Trophoblast cell (in vitro differentiated cells and primary cell): ENCODE results near the gene TNFRSF21.

ENCODE experiments used
- DNase-seq, 2 donors: peaks; one replicate each; pipeline ENCODE4 v3.0.0-alpha.2; 2016
- H2AFZ ChIP-seq: 2 replicates; pipeline ENCODE4 v1.6.1; 2013; ENCODE audit warnings: low read length, moderate library complexity, mild to moderate bottlenecking; ENCODE audit not compliant: insufficient read depth, poor library complexity
- H2AK5ac ChIP-seq: 2 replicates; pipeline ENCODE4 v1.6.1; 2013; ENCODE audit warnings: mild to moderate bottlenecking, low read length
- H2BK120ac ChIP-seq: 2 replicates; pipeline ENCODE4 v1.6.1; 2013; ENCODE audit warnings: low read length, mild to moderate bottlenecking, moderate library complexity; ENCODE audit not compliant: insufficient read depth, poor library complexity
- H2BK12ac ChIP-seq: 2 replicates; pipeline ENCODE4 v1.6.1; 2013; ENCODE audit warnings: mild to moderate bottlenecking, low read length, moderate library complexity
- H2BK5ac ChIP-seq: 2 replicates; pipeline ENCODE4 v1.6.1; 2013; ENCODE audit warnings: low read length, low read depth, moderate library complexity, mild to moderate bottlenecking; ENCODE audit not compliant: poor library complexity
- H3K14ac ChIP-seq: 2 replicates; pipeline ENCODE4 v1.6.1; 2013; ENCODE audit warnings: mild to moderate bottlenecking, low read length
- H3K18ac ChIP-seq: 2 replicates; pipeline ENCODE4 v1.6.1; 2013; ENCODE audit warnings: mild to moderate bottlenecking, low read length
- H3K23ac ChIP-seq: 2 replicates; pipeline ENCODE4 v1.6.1; 2013; ENCODE audit warnings: low read length
- H3K27ac ChIP-seq: 2 replicates; pipeline ENCODE4 v1.5.1; 2013; ENCODE audit warnings: low read depth, mild to moderate bottlenecking, inconsistent platforms, low read length, moderate library complexity
- H3K27me3 ChIP-seq: 2 replicates; pipeline ENCODE4 v1.6.1; 2013; ENCODE audit warnings: inconsistent platforms, mild to moderate bottlenecking, low read length, moderate library complexity; ENCODE audit not compliant: insufficient read depth
- H3K36me3 ChIP-seq, 2 experiments: 1 replicate in 1 of 2; 2 replicates in 1 of 2; pipeline ENCODE4 v1.6.1; 2013; ENCODE audit warnings: low read length in 2 of 2, mild to moderate bottlenecking in 2 of 2, moderate library complexity in 1 of 2; ENCODE audit not compliant: insufficient read depth in 2 of 2, control insufficient read depth in 1 of 2
- H3K4ac ChIP-seq: 2 replicates; pipeline ENCODE4 v1.6.1; 2013; ENCODE audit warnings: low read depth, mild to moderate bottlenecking, low read length, moderate library complexity
- H3K4me1 ChIP-seq, 2 experiments: 1 replicate in 1 of 2; 2 replicates in 1 of 2; pipeline ENCODE4 v1.6.1; 2013; ENCODE audit warnings: low read length in 2 of 2, mild to moderate bottlenecking in 2 of 2, moderate library complexity in 1 of 2; ENCODE audit not compliant: insufficient read depth in 2 of 2, control insufficient read depth in 1 of 2
- H3K4me2 ChIP-seq: 2 replicates; pipeline ENCODE4 v1.6.1; 2013; ENCODE audit warnings: inconsistent platforms, mild to moderate bottlenecking, low read length, moderate library complexity
- H3K4me3 ChIP-seq: 2 replicates; pipeline ENCODE4 v1.5.1; 2013; ENCODE audit warnings: mild to moderate bottlenecking, low read depth, low read length, inconsistent platforms
- H3K79me1 ChIP-seq: one replicate; pipeline ENCODE4 v1.6.1; 2013; ENCODE audit warnings: low read length
- H3K79me2 ChIP-seq: 2 replicates; pipeline ENCODE4 v1.6.1; 2013; ENCODE audit warnings: low read length, mild to moderate bottlenecking; ENCODE audit not compliant: control insufficient read depth, insufficient read depth, poor library complexity
- H3K9ac ChIP-seq: 2 replicates; pipeline ENCODE4 v1.6.1; 2013; ENCODE audit warnings: mild to moderate bottlenecking, low read length
- H3K9me3 ChIP-seq: 2 replicates; pipeline ENCODE4 v1.6.1; 2013; ENCODE audit warnings: low read depth, mild to moderate bottlenecking, control low read depth, inconsistent platforms, low read length; ENCODE audit not compliant: insufficient read depth
- H4K12ac ChIP-seq: 2 replicates; pipeline ENCODE4 v1.6.1; 2013; ENCODE audit warnings: low read depth, mild to moderate bottlenecking, low read length, moderate library complexity
- H4K8ac ChIP-seq: 2 replicates; pipeline ENCODE4 v1.6.1; 2013; ENCODE audit warnings: low read depth, mild to moderate bottlenecking, low read length, moderate library complexity
- H4K91ac ChIP-seq: one replicate; pipeline ENCODE4 v1.6.1; 2013; ENCODE audit warnings: low read depth, mild to moderate bottlenecking, low read length, moderate library complexity
- WGBS: extraction: QIAGEN DNeasy Blood & Tissue Kit; methylation state at CpG from one replicate; pipeline ENCODE4 v1.1.7; 2013; ENCODE audit warnings: missing lambda C conversion rate; ENCODE audit not compliant: insufficient read length, insufficient coverage; ENCODE audit errors: extremely low coverage; 5-methylcytosine and 5-hydroxymethylcytosine counted together

Gene TNFRSF21

DNA sequence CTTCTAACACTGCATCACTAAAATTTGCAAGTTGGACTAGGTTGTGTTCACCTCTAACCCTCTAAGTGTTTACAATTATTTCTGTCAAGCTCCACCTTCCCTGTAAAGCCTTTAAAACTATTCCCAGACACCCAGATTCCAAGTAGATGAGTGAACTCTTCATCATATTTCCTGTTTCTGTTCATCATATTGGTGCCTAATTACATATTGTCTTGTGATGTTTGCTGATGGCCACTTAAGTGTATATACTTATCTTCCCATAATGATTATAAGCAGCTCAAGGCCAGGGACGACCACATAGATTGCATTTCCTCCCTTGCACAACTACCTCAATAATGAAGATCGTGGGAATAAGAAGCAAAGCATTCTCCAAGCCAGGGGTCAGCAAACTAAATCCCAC, 16.8 kb downstream of the TNFRSF21 start:
- H3K4me3 ChIP-seq, result no peak overlapping the region
- no CpG with 5 or more reads among the region's 2 CpGs for WGBS
- no peaks in the 10 kb centered on the region for H3K9me3 ChIP-seq
- H4K12ac ChIP-seq, result no peak overlapping the region
- H3K27me3 ChIP-seq, result no peaks in the 10 kb centered on the region
- no peaks in the 10 kb centered on the region for H3K79me1 ChIP-seq
- H2BK12ac ChIP-seq, result no peak overlapping the region
- peaks cover 15 to 20% of the 10 kb centered on the region in 2 experiments for H3K4me1 ChIP-seq
- H2AK5ac ChIP-seq, result no peak overlapping the region
- H3K18ac ChIP-seq, result no peak overlapping the region
- H4K8ac ChIP-seq, result no peak overlapping the region
- no peak overlapping the region for H2BK120ac ChIP-seq
- H3K4ac ChIP-seq, result no peak overlapping the region
- DNase-seq, result no peak
- no peak overlapping the region for H3K23ac ChIP-seq
- no peak overlapping the region for H3K27ac ChIP-seq
- H3K36me3 ChIP-seq, result peaks cover 2 to 6% of the 10 kb centered on the region in 2 experiments
- no peak overlapping the region for H4K91ac ChIP-seq
- H2BK5ac ChIP-seq, result no peak overlapping the region
- H2AFZ ChIP-seq, result no peak overlapping the region
- H3K9ac ChIP-seq, result no peak overlapping the region
- H3K4me2 ChIP-seq, result no peak overlapping the region
- no peak overlapping the region for H3K14ac ChIP-seq
- H3K79me2 ChIP-seq, result peaks cover 33% of the 10 kb centered on the region

DNA sequence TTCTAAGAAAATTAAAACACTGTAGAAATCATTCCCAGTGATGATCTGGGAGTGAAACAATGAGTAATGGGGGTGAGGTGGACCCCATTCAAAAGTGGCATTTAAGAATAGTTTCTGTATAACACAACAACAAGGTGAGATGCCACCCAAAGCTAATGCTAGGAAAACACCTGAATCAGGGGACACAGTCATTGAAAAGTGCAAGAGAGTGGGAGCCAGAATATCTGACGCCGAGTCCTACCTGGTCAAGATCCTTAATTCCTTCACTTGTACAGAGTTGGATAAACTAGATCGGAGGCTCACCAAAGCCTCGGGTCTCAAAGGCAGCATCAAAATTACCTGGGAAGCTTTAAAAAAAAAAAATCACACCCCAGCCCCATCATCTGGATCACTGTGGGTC, 17.7 kb downstream of the TNFRSF21 start:
- Histone ChIP-seq H2BK120ac (no peak overlapping the region), H2AFZ (no peak overlapping the region), H2BK12ac (no peak overlapping the region), H3K27ac (no peak overlapping the region), H3K4me2 (no peak overlapping the region), H3K9ac (no peak overlapping the region), H3K18ac (no peak overlapping the region), H3K9me3 (no peaks in the 10 kb centered on the region), H4K12ac (no peak overlapping the region), H3K4me1 (peaks cover 13 to 20% of the 10 kb centered on the region in 2 experiments), H3K27me3 (no peaks in the 10 kb centered on the region), H3K14ac (no peak overlapping the region), H2BK5ac (no peak overlapping the region), H3K79me2 (peaks cover 30% of the 10 kb centered on the region), H3K4ac (peak overlapping the region; percentile 95), H3K79me1 (no peaks in the 10 kb centered on the region), H4K8ac (no peak overlapping the region), H3K23ac (no peak overlapping the region), H3K36me3 (peaks cover 2 to 6% of the 10 kb centered on the region in 2 experiments), H3K4me3 (no peak overlapping the region), H2AK5ac (no peak overlapping the region), H4K91ac (no peak overlapping the region)
- no peak for DNase-seq
- WGBS, result no CpG with 5 or more reads among the region's 4 CpGs

DNA sequence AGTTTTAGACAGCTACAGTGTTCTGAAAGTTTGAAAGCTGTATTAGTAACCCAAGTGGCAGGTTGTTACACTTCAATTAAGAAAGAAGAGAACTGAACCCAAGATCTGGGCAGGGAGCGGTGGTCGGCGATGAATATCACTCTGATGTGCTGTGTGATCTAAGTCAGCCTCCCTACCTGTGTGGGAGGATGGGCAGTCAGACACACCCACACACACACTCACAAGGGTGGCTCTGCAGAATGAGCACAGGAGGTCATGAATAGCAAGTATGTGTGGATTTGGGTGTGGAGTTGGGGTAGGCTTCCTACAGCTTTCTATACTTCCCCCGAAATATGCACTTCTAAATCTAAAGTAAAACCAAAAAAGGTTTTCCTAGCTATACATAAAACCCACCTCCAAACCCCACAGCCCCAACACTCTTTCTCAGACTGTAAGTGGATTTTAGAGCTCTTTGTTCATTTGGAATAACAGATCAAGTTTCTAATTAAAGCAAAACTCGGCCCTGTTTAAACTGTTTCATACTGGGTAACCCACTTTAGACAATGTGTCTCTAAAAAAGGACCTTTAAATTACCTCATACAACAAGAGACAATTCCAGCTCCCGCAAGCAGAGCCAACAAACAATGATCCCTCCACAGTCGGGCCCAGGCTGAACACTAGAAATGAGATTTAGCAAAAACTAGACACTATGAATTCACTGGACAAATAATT, 19.4 kb downstream of the TNFRSF21 start:
- no peak overlapping the region for H2AFZ ChIP-seq

DNA sequence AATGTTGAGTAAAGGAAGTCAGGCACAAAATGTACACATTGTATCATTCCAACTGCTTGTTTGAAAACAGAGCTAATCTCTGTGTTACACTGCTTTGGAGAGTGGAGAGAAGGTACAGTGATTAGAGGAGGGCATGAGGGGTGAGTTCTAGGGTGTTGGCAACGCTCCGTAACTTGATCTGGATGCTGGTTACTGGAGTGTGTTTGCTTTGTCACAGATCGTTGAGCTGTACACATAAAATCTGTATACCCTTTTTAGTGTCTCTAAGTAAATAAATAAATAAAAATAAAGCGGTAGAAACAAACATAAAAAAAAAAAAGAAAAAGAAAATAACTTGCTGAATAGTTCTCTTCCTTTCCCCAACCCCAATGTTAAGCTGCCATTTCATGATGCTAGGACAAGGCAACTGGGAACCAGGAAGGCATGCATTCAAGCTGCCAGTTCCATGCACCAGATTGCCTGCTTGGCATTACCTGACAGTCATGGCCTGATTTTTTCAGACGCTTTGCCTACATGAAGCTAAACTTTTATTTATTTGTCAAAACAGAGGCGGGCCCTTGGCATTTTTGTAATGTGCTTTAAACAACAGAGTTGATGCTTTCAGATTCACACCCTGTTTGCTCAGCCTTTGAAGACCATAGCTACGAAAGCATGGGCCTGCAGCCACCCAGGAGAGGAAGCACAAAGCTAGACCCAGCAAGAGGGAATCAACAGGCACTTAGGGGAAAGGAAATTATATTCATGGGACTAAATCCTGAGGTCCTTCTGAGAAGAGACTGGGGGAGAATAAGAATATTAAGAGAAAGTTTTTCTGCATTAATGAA, 21.2 kb downstream of the TNFRSF21 start:
- Histone ChIP-seq H3K4me2 (no peak overlapping the region), H3K27ac (no peak overlapping the region), H3K79me2 (peaks cover 16% of the 10 kb centered on the region), H3K14ac (no peak overlapping the region), H3K36me3 (peaks cover 16 to 29% of the 10 kb centered on the region in 2 experiments), H3K23ac (no peak overlapping the region), H2BK5ac (no peak overlapping the region), H2AFZ (no peak overlapping the region), H3K4me1 (peaks cover 0 to 4% of the 10 kb centered on the region in 2 experiments), H3K9me3 (no peaks in the 10 kb centered on the region), H4K12ac (no peak overlapping the region), H3K79me1 (no peaks in the 10 kb centered on the region), H3K18ac (no peak overlapping the region), H2BK120ac (no peak overlapping the region), H4K91ac (no peak overlapping the region), H3K9ac (no peak overlapping the region), H3K4me3 (no peak overlapping the region), H3K27me3 (no peaks in the 10 kb centered on the region), H2BK12ac (no peak overlapping the region), H3K4ac (peak overlapping the region; percentile 71), H2AK5ac (no peak overlapping the region), H4K8ac (no peak overlapping the region)
- DNase-seq, result no peak
- WGBS, result no CpG with 5 or more reads among the region's 7 CpGs

More for the DNA sequence above, 19.4 kb downstream of the TNFRSF21 start:
- no peak overlapping the region for H2AK5ac ChIP-seq
- no peak overlapping the region for H3K4me2 ChIP-seq
- no peak overlapping the region for H3K9ac ChIP-seq
- peaks cover 20% of the 10 kb centered on the region for H3K79me2 ChIP-seq
- H4K12ac ChIP-seq, result no peak overlapping the region
- no peak overlapping the region for H3K23ac ChIP-seq
- H3K36me3 ChIP-seq, result peaks cover 11 to 17% of the 10 kb centered on the region in 2 experiments
- H3K4ac ChIP-seq, result peak overlapping the region; percentile 93
- no peak overlapping the region for H3K27ac ChIP-seq
- H3K9me3 ChIP-seq, result no peaks in the 10 kb centered on the region
- no peaks in the 10 kb centered on the region for H3K27me3 ChIP-seq
- DNase-seq, result no peak
- H3K4me3 ChIP-seq, result no peak overlapping the region
- no peak overlapping the region for H3K18ac ChIP-seq
- no CpG with 5 or more reads among the region's 7 CpGs for WGBS
- H3K79me1 ChIP-seq, result no peaks in the 10 kb centered on the region
- no peak overlapping the region for H2BK5ac ChIP-seq
- no peak overlapping the region for H4K8ac ChIP-seq
- H2BK12ac ChIP-seq, result no peak overlapping the region
- peaks cover 4 to 11% of the 10 kb centered on the region in 2 experiments for H3K4me1 ChIP-seq
- H3K14ac ChIP-seq, result no peak overlapping the region
- no peak overlapping the region for H4K91ac ChIP-seq
- H2BK120ac ChIP-seq, result no peak overlapping the region
